HG03060 (cell line): ENCODE results near the gene NRBF2.

Experiments
- ATAC-seq: cut with Tn5 transposase; IDR thresholded peaks from one replicate; pipeline ENCODE4 v1.9.1; 2021; ENCODE audit warnings: low read depth, moderate number of reproducible peaks; ENCODE audit not compliant: unreplicated experiment

NRBF2 gene

DNA sequence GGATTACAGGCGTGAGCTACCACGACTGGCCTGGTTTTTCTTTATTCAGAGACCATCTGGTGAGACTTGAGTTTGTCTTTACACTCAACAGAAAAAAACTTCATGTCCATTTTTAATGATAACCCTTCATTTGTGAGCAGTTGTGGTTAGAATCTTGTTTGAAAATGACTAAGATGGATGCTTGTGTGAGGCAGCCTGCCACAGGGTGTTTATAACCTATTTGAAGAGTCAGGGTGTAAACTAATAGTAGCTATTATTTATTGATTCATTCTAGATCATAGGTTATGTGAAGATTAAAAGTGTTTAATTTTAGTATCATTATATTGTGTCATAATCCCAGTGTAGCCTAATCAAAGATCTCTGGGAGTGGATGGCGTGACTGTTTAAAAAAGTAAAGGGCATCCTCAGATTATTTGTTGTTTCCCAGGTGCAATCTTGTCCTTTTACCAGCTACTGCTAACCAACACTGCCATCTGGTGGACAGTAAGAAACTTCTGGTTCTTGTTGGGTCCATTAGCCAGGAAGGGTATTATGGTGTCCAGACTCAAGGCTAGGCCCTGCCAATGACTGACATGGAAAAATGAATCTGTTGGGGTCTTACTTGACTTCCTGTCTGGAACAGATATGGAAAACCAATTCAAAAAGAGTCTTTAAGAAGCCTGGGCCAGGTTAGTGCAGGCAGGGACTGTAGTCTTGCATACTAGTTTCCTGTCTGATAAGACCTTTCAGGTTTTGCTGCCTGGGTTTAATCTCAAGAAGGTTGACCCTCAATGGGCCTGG lies 24.9 kb downstream of the NRBF2 start:
- peak; percentile 39 for ATAC-seq

DNA sequence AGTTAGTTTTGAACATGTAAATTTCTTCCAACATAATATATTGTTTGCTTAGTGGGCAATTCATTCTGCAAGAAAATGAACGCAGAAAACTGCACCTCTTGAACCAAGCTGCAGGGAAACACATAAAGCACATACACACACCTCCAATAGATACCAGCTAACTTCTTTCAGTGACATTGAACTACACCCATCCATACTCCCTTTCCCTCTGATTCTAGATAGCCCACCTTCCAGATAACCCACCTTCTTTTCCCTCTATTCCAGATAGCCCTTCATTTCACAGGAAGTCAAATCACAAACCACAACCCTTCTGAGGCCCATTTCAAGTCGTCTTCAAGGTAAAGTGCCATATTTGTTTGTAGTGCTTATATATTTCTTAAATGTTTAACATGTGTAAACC lies 28.5 kb downstream of the NRBF2 start:
- no peak for ATAC-seq

- ATAC-seq = no peak
These were observed 31.1 kb downstream of the NRBF2 start for GRCh38 chr10:63164166-63164623.

GRCh38 chr10:63165249-63165648 lies 32.1 kb downstream of the NRBF2 start:
- ATAC-seq = no peak

- ATAC-seq = no peak
These were observed 33.7 kb downstream of the NRBF2 start for GRCh38 chr10:63166742-63167258.

GRCh38 chr10:63168821-63169462 lies 35.8 kb downstream of the NRBF2 start:
- ATAC-seq = no peak

DNA sequence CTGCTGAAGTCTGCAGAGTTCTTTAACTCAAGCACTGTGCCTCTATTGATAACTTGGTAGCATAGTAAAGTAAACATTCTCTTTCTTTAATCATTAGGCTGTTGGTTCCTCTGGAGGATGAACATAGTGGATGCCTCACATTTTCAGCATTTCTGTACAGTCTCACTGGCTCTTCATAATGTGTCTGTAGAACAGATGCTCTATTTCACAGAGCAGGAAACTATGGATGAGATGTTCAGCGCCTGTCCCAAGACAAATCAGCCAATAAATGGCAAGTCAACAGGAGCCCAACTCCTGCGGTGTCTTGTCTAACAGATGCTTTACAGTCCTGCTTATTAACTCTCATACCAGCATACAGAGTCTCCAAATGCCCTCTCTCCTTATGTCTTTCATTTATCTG lies 36.5 kb downstream of the NRBF2 start:
- ATAC-seq = no peak

DNA sequence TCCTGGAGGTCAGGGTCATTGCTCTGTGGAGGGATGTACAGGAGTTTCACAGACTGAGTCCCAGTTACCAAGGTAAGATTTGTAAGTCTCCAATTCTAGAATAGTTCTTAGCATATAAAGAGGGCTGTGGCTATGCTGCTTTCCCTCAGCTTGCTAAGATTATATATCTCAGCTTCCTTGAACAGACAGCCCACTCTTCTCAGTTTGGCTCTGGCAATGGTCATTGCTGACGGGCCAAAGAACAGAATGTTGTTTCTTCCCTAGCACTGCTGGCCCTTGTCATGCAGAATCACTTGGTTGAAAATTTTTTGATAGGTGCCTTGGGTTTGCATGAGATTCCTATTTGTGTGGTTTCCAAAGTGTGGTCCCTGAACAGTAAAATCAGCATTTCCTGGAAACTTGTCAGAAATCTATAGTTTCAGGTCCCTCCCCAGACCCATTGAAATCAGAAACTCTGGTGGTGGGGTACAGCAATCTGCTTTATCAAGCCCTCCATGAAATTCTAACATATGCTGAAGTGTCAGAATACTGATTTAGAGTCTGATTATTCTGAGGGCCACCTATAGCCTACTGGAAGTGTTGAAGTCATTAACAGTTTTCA lies 38.2 kb downstream of the NRBF2 start:
- ATAC-seq = no peak

DNA sequence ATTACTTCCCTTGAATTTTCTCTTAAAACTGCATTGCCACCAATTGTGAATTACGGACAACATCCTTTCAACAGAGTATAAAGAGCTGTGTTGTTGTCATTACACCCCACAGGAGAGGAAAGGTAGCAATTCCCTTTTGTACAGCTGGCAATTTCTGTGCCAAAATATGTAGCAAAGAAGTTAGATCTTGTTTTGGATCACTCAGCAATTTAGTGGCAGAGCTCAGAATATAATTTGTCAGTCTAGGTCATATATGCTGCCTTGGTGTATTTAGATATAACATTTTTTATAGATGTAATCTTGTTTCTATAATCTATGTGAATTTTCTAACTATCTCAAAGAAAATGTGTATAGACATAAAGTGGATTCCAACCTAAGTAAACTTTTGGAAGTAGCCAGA lies 38.8 kb downstream of the NRBF2 start:
- no peak for ATAC-seq

- ATAC-seq = peak; percentile 97
These were observed 40.5 kb downstream of the NRBF2 start for GRCh38 chr10:63173468-63174232.

DNA sequence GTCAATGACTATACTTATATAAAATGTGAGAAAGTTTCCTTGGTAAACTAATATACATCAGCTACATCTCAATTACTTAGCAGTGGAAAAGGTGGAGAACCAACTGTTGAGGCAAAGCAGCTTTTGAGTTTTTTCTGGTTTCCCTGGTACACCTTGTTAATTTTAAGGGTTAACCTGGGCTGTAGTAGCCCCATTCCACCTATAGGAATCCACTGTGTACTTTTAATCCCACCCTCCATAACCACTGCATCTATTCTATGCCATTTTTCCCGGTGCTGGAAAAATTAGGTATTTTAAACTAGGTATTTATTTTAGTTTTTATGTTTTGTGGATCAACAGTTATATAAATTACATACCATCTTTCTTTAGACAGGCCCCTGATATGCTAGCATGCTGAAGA lies 42.4 kb downstream of the NRBF2 start:
- no peak for ATAC-seq

DNA sequence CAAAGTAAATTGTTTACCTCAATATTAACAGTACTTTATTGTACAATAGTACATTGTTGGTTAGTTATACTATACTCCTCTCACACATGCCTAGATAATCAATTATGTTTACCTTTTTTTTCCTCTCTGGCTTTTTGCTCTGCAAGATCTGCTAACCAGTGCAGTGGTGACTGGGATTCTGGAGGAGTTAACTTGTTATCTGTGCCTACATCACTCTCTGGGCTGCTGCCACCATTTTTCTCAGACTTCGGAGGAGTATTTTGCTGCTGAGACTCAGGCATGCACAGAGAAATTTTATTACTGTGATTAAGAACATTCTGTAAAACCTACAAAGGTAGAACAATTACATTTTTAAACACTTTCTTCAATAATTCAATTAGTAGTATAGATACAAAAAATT lies 59.7 kb downstream of the NRBF2 start:
- ATAC-seq = no peak

DNA sequence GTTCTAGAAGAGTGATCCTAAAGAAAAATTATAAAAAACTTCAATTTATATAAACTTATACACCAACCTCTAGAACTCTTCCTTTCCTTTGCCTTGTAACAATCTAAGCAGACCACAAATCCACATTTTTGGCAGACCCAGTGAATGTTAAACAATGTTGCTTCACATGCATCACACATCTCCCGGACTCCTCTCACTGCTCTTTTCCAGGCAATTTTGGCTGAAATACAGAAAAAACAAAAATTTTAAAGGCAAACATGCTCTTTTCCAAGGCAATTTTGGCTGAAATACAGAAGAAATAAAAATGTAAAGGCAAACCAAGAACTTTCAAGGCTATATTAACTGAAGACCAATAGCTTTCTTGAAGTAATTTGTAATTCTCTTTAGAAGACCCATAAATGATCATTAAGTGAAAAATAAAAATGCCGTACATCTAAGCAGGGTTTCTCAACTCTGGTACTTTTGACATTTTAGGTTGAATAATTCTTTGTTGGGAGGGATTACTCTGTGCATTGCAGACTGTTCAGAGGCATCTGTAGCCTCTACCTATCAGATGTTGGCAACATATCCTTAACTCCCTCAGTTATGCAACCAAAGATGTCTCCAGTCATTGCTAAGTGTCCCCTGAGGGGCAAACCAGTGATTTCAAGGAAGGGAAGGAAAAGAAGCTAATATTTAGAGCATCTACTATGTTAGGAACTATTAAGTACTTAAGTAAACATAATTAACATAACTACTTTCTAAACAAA lies 64.4 kb downstream of the NRBF2 start:
- no peak for ATAC-seq

DNA sequence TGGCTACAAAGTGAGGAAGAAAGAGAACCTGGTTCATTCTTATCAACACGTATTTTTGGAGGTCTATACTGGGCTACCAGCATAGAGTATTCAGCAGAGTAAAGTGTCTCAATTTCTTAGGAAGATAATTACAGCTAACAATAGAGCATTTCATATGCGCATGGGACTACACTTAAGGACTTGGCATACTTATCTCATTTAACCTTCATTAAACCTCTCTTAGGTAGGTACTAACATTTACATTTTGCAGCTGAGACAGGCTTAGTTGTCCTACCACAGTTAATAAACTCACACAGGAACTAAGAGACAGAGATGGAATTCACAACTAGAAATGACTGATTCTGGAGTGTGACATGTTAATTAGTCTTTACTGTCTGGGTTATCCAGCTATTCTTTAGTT lies 66.6 kb downstream of the NRBF2 start:
- ATAC-seq = no peak

DNA sequence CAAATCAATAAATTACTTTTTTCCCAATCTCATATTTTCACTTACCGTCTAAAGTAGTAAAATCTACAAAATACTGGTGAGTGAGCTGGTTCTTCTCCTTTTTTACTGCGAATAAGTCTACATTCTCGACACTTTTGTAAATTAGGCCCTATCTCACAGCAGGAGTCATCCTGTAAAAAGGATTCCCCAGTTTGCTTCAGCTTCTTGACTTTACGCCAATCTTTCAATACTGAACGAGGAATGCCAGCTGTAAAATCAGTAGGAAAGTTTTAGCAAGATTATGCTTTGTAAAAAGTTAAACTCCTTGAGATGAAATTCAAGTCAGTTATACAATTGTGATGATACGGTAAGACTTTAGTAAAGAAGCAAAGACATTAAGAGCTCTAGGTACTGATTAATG lies 67.3 kb downstream of the NRBF2 start:
- ATAC-seq = no peak

- no peak for ATAC-seq
These were observed 68.0 kb downstream of the NRBF2 start for GRCh38 chr10:63201118-63201517.
